Large intestine (tissue), 3 donors: ENCODE measurements around the gene CNTN4. TPM values are rescaled to one million over a fixed set of nuclear protein-coding genes. Genes with fewer than 3 reads are reported as not detected.
"Not testable (repeated sequence)": the region's sequence is repeated elsewhere in the genome, so short reads cannot be mapped to it uniquely, and the experiment has no call there.

Source experiments
- DNase-seq, 2 donors: peaks; one replicate each; pipeline versions ENCODE4 v3.0.0 to v3.0.0-alpha.2; 2013
- H3K27ac ChIP-seq: one replicate; pipeline ENCODE4 v1.5.1; 2013; ENCODE audit warnings: low read length
- H3K27me3 ChIP-seq: 2 replicates; pipeline ENCODE4 v1.6.1; 2013; ENCODE audit warnings: low read length; ENCODE audit not compliant: control insufficient read depth, insufficient read depth
- H3K36me3 ChIP-seq: 2 replicates; pipeline ENCODE4 v1.6.1; 2013; ENCODE audit warnings: low read length; ENCODE audit not compliant: control insufficient read depth, insufficient read depth
- H3K4me1 ChIP-seq: one replicate; pipeline ENCODE4 v1.6.1; 2013; ENCODE audit warnings: low read length; ENCODE audit not compliant: control insufficient read depth, insufficient read depth
- H3K4me3 ChIP-seq: one replicate; pipeline ENCODE4 v1.5.1; 2013; ENCODE audit warnings: low read length
- H3K9me3 ChIP-seq: one replicate; pipeline ENCODE4 v1.6.1; 2013; ENCODE audit warnings: mild to moderate bottlenecking, low read depth, low read length, moderate library complexity; ENCODE audit not compliant: control insufficient read depth
- WGBS: methylation state at CpG from one replicate; pipeline ENCODE4 v1.1.5; 2013; ENCODE audit warnings: low lambda C conversion rate; ENCODE audit not compliant: insufficient coverage; 5-methylcytosine and 5-hydroxymethylcytosine counted together
- polyA plus RNA-seq: library from polyadenylated mRNA; unstranded; fragments of 120-200 nt; gene quantifications from one replicate; pipeline ENCODE4 v1.2.1, GENCODE V29; 2013

CNTN4 gene
- polyA plus RNA-seq, 1 donor, result 9.3 TPM

- 85% methylated on average over 2 of the region's 2 CpGs for WGBS
- Histone ChIP-seq H3K27me3 (no peaks in the 10 kb centered on the region), H3K36me3 (no peaks in the 10 kb centered on the region), H3K4me1 (no peaks in the 10 kb centered on the region), H3K4me3 (no peak overlapping the region), H3K27ac (no peak overlapping the region), H3K9me3 (no peaks in the 10 kb centered on the region)
- DNase-seq, result no peak
Measured at GRCh38 chr3:2525968-2526367, 427.3 kb downstream of the CNTN4 start.

GRCh38 chr3:2526926-2527325 is 428.3 kb downstream of the CNTN4 start:
- Histone ChIP-seq H3K27me3 (no peaks in the 10 kb centered on the region), H3K4me3 (no peak overlapping the region), H3K36me3 (no peaks in the 10 kb centered on the region), H3K9me3 (no peaks in the 10 kb centered on the region), H3K4me1 (no peaks in the 10 kb centered on the region), H3K27ac (no peak overlapping the region)
- DNase-seq, result no peak
- 0% methylated on average over 1 of the region's 1 CpG for WGBS

- WGBS, result no CpG with 5 or more reads among the region's 8 CpGs
- H3K36me3 ChIP-seq, H3K27me3 ChIP-seq, H3K4me1 ChIP-seq, H3K9me3 ChIP-seq, H3K4me3 ChIP-seq, DNase-seq, H3K27ac ChIP-seq: not testable (repeated sequence)
Measured at GRCh38 chr3:2527328-2527727, 428.7 kb downstream of the CNTN4 start.

GRCh38 chr3:2534767-2535166 is 436.1 kb downstream of the CNTN4 start:
- H3K9me3 ChIP-seq, H3K36me3 ChIP-seq, H3K27me3 ChIP-seq, H3K4me1 ChIP-seq, H3K4me3 ChIP-seq, H3K27ac ChIP-seq, DNase-seq: not testable (repeated sequence)
- WGBS, result no CpG with 5 or more reads among the region's 6 CpGs

- H3K4me1 ChIP-seq, result no peaks in the 10 kb centered on the region
- no peaks in the 10 kb centered on the region for H3K9me3 ChIP-seq
- DNase-seq, result no peak
- H3K27ac ChIP-seq, result no peak overlapping the region
- H3K4me3 ChIP-seq, result no peak overlapping the region
- H3K27me3 ChIP-seq, result no peaks in the 10 kb centered on the region
- WGBS, result 100% methylated on average over 1 of the region's 1 CpG
- no peaks in the 10 kb centered on the region for H3K36me3 ChIP-seq
Measured at GRCh38 chr3:2535206-2535605, 436.5 kb downstream of the CNTN4 start.

GRCh38 chr3:2536575-2536974 is 437.9 kb downstream of the CNTN4 start:
- Histone ChIP-seq H3K27me3 (no peaks in the 10 kb centered on the region), H3K36me3 (no peaks in the 10 kb centered on the region), H3K4me3 (no peak overlapping the region), H3K9me3 (no peaks in the 10 kb centered on the region), H3K4me1 (no peaks in the 10 kb centered on the region), H3K27ac (no peak overlapping the region)
- WGBS, result 100% methylated on average over 1 of the region's 2 CpGs
- DNase-seq, result no peak

- Histone ChIP-seq H3K9me3 (no peaks in the 10 kb centered on the region), H3K27ac (no peak overlapping the region)
- WGBS, result no CpG with 5 or more reads among the region's 5 CpGs
Measured at GRCh38 chr3:2540115-2540514, 441.4 kb downstream of the CNTN4 start.

GRCh38 chr3:2543247-2543646 is 444.6 kb downstream of the CNTN4 start:
- H3K27ac ChIP-seq, result no peak overlapping the region
- no peaks in the 10 kb centered on the region for H3K36me3 ChIP-seq
- no peak for DNase-seq
- H3K4me1 ChIP-seq, result no peaks in the 10 kb centered on the region
- no CpG with 5 or more reads among the region's 3 CpGs for WGBS
- no peak overlapping the region for H3K4me3 ChIP-seq
- no peaks in the 10 kb centered on the region for H3K27me3 ChIP-seq
- H3K9me3 ChIP-seq, result no peaks in the 10 kb centered on the region

More at GRCh38 chr3:2540115-2540514, 441.4 kb downstream of the CNTN4 start:
- H3K4me3 ChIP-seq, result no peak overlapping the region
- no peaks in the 10 kb centered on the region for H3K36me3 ChIP-seq
- H3K4me1 ChIP-seq, result no peaks in the 10 kb centered on the region
- DNase-seq, result no peak
- no peaks in the 10 kb centered on the region for H3K27me3 ChIP-seq

- no CpG with 5 or more reads among the region's 2 CpGs for WGBS
- H3K27me3 ChIP-seq, result no peaks in the 10 kb centered on the region
- H3K9me3 ChIP-seq, result no peaks in the 10 kb centered on the region
- H3K36me3 ChIP-seq, result no peaks in the 10 kb centered on the region
- no peak overlapping the region for H3K4me3 ChIP-seq
- DNase-seq, result no peak
- no peaks in the 10 kb centered on the region for H3K4me1 ChIP-seq
- H3K27ac ChIP-seq, result no peak overlapping the region
Measured at GRCh38 chr3:2544212-2544611, 445.5 kb downstream of the CNTN4 start.

GRCh38 chr3:2544718-2545117 is 446.1 kb downstream of the CNTN4 start:
- H3K27ac ChIP-seq, result no peak overlapping the region
- no peaks in the 10 kb centered on the region for H3K27me3 ChIP-seq
- H3K36me3 ChIP-seq, result no peaks in the 10 kb centered on the region
- H3K4me3 ChIP-seq, result no peak overlapping the region
- no peaks in the 10 kb centered on the region for H3K9me3 ChIP-seq
- H3K4me1 ChIP-seq, result no peaks in the 10 kb centered on the region
- no peak for DNase-seq
- WGBS, result 100% methylated on average over 2 of the region's 2 CpGs

GRCh38 chr3:2547049-2547448 is 448.4 kb downstream of the CNTN4 start:
- 100% methylated on average over 2 of the region's 4 CpGs for WGBS

More at GRCh38 chr3:2547049-2547448, 448.4 kb downstream of the CNTN4 start:
- H3K9me3 ChIP-seq, result no peaks in the 10 kb centered on the region
- no peaks in the 10 kb centered on the region for H3K27me3 ChIP-seq
- H3K4me3 ChIP-seq, result no peak overlapping the region
- H3K27ac ChIP-seq, result no peak overlapping the region
- no peaks in the 10 kb centered on the region for H3K4me1 ChIP-seq
- no peaks in the 10 kb centered on the region for H3K36me3 ChIP-seq
- no peak for DNase-seq
